Neural cell (in vitro differentiated cells): ENCODE results near the gene SLC66A1. TPM values are rescaled to one million over a fixed set of nuclear protein-coding genes. Genes with fewer than 3 reads are reported as not detected.

Experiments
- H2AFZ ChIP-seq: fragments of 200-600, 300-800 bp; sonication (generic), shearing (Covaris generic); 2 replicates; pipeline ENCODE4 v1.6.0; 2014; ENCODE audit warnings: low read depth, mild to moderate bottlenecking, antibody characterized with exemption, low read length, moderate library complexity
- H3F3A ChIP-seq: fragments of 200-600 bp; shearing (Covaris generic); 2 replicates; pipeline ENCODE4 v1.6.1; 2016; ENCODE audit warnings: mild to moderate bottlenecking, moderate library complexity, mixed read lengths, antibody characterized with exemption, low read length; ENCODE audit not compliant: insufficient read depth, poor library complexity, severe bottlenecking
- H3K27ac ChIP-seq: fragments of 200-600, 300-800 bp; sonication (generic), shearing (Covaris generic); 2 replicates; pipeline ENCODE4 v1.5.1; 2014; ENCODE audit warnings: mild to moderate bottlenecking, low read length, moderate library complexity
- H3K27me3 ChIP-seq: fragments of 300-800, 200-600 bp; sonication (generic), shearing (Covaris generic); 2 replicates; pipeline ENCODE4 v1.6.0; 2014; ENCODE audit warnings: mild to moderate bottlenecking, low read depth, low read length, moderate library complexity; ENCODE audit not compliant: insufficient read depth
- H3K36me3 ChIP-seq: fragments of 300-800, 200-600 bp; sonication (generic), shearing (Covaris generic); 2 replicates; pipeline ENCODE4 v1.5.1; 2014; ENCODE audit warnings: mild to moderate bottlenecking, antibody characterized with exemption, low read length, moderate library complexity; ENCODE audit not compliant: insufficient read depth
- H3K4me2 ChIP-seq: fragments of 300-800, 200-600 bp; sonication (generic), shearing (Covaris generic); 2 replicates; pipeline ENCODE4 v1.6.0; 2014; ENCODE audit warnings: mild to moderate bottlenecking, low read length
- H3K4me3 ChIP-seq: fragments of 300-800, 200-600 bp; sonication (generic), shearing (Covaris generic); 2 replicates; pipeline ENCODE4 v1.5.1; 2014; ENCODE audit warnings: mild to moderate bottlenecking, low read length, moderate library complexity
- H3K79me2 ChIP-seq: fragments of 200-600 bp; shearing (Covaris generic); replicated peaks from 2 replicates; pipeline ENCODE4 v1.6.0; 2014; ENCODE audit warnings: mild to moderate bottlenecking, low read length, moderate library complexity; ENCODE audit not compliant: insufficient read depth
- H3K9ac ChIP-seq: fragments of 300-800, 200-600 bp; sonication (generic), shearing (Covaris generic); 2 replicates; pipeline ENCODE4 v1.6.1; 2016; ENCODE audit warnings: mild to moderate bottlenecking, low read length, mixed read lengths
- H3K9me2 ChIP-seq: fragments of 200-600 bp; shearing (Covaris generic); 2 replicates; pipeline ENCODE4 v1.6.1; 2016; ENCODE audit warnings: mild to moderate bottlenecking, low read length, mixed read lengths; ENCODE audit not compliant: insufficient read depth
- H3K9me3 ChIP-seq: fragments of 200-600, 300-800 bp; sonication (generic), shearing (Covaris generic); 2 replicates; pipeline ENCODE4 v1.6.1; 2016; ENCODE audit warnings: mild to moderate bottlenecking, mixed run types, low read length, moderate library complexity, mixed read lengths
- H4K20me1 ChIP-seq: fragments of 200-600 bp; shearing (Covaris generic); 2 replicates; pipeline ENCODE4 v1.6.1; 2016; ENCODE audit warnings: mild to moderate bottlenecking, mixed run types; ENCODE audit not compliant: insufficient read depth
- CTCF ChIP-seq: fragments of 450-650 bp; IDR thresholded peaks from 2 replicates; pipeline ENCODE4 v1.5.1; 2014; ENCODE audit warnings: antibody characterized with exemption, mild to moderate bottlenecking, moderate library complexity; ENCODE audit not compliant: poor library complexity, severe bottlenecking
- EP300 ChIP-seq: fragments of 450-650 bp; conservative IDR thresholded peaks from 2 replicates; pipeline ENCODE4 v1.6.1; 2014; ENCODE audit warnings: antibody characterized with exemption, mild to moderate bottlenecking, moderate library complexity; ENCODE audit not compliant: poor library complexity, severe bottlenecking
- EZH2 ChIP-seq: fragments of 200-600, 300-800 bp; shearing (Covaris generic), sonication (generic); IDR thresholded peaks from 2 replicates; pipeline ENCODE4 v1.6.1; 2014; ENCODE audit warnings: antibody characterized with exemption, low read length, borderline replicate concordance, mild to moderate bottlenecking; ENCODE audit not compliant: insufficient read depth, poor library complexity, severe bottlenecking
- MXI1 ChIP-seq: fragments of 450-650 bp; conservative IDR thresholded peaks from 2 replicates; pipeline ENCODE4 v1.6.1; 2014; ENCODE audit warnings: antibody characterized with exemption, mild to moderate bottlenecking; ENCODE audit not compliant: poor library complexity, severe bottlenecking
- POLR2AphosphoS5 ChIP-seq: IDR thresholded peaks from 2 replicates; pipeline ENCODE4 v1.6.1; 2012
- RAD21 ChIP-seq: fragments of 450-650 bp; conservative IDR thresholded peaks from 2 replicates; pipeline ENCODE4 v1.6.1; 2014; ENCODE audit warnings: antibody characterized with exemption, mild to moderate bottlenecking, moderate library complexity
- REST ChIP-seq: IDR thresholded peaks from 2 replicates; pipeline ENCODE4 v1.6.1; 2012; ENCODE audit warnings: borderline replicate concordance
- SMC3 ChIP-seq: fragments of 450-650 bp; conservative IDR thresholded peaks from 2 replicates; pipeline ENCODE4 v1.6.1; 2014; ENCODE audit warnings: antibody characterized with exemption, mild to moderate bottlenecking, moderate library complexity; ENCODE audit not compliant: poor library complexity
- TAF1 ChIP-seq: IDR thresholded peaks from 2 replicates; pipeline ENCODE4 v1.6.1; 2012; ENCODE audit warnings: low read depth
- polyA plus RNA-seq: library from polyadenylated mRNA; depleted of rRNA; stranded (reverse); fragments of >200 nt; gene quantifications from 2 replicates; pipeline ENCODE4 v1.2.3, GENCODE V29; 2014

SLC66A1 gene
- polyA plus RNA-seq, 1 donor from 2014 or later = 31.8 TPM

- no peak overlapping the region for H3K9ac ChIP-seq
- H3K9me2 ChIP-seq = no peaks in the 10 kb centered on the region
- no peaks in the 10 kb centered on the region for H4K20me1 ChIP-seq
- H3K27ac ChIP-seq = no peak overlapping the region
- no peak overlapping the region for H3K4me2 ChIP-seq
- no peak overlapping the region for H3K4me3 ChIP-seq
- H2AFZ ChIP-seq = no peak overlapping the region
- H3K79me2 ChIP-seq = no peaks in the 10 kb centered on the region
- no peaks in the 10 kb centered on the region for H3K27me3 ChIP-seq
- H3K36me3 ChIP-seq = no peaks in the 10 kb centered on the region
- TF ChIP-seq EZH2 (no peak), REST (no peak), EP300 (no peak), TAF1 (no peak), POLR2AphosphoS5 (no peak), CTCF (no peak), RAD21 (no peak), SMC3 (no peak), MXI1 (no peak)
- H3F3A ChIP-seq = no peaks in the 10 kb centered on the region
- no peaks in the 10 kb centered on the region for H3K9me3 ChIP-seq
These were observed 8.9 kb downstream of the SLC66A1 start for GRCh38 chr1:19321071-19321470.

GRCh38 chr1:19322481-19322880 is 10.4 kb downstream of the SLC66A1 start:
- H3K79me2 ChIP-seq = no peaks in the 10 kb centered on the region
- no peaks in the 10 kb centered on the region for H3K27me3 ChIP-seq
- H3K4me2 ChIP-seq = no peak overlapping the region
- H3F3A ChIP-seq = no peaks in the 10 kb centered on the region
- H3K9me3 ChIP-seq = no peaks in the 10 kb centered on the region
- no peak overlapping the region for H2AFZ ChIP-seq
- no peak overlapping the region for H3K4me3 ChIP-seq
- no peak overlapping the region for H3K27ac ChIP-seq
- no peaks in the 10 kb centered on the region for H4K20me1 ChIP-seq
- TF ChIP-seq SMC3 (no peak), CTCF (no peak), REST (no peak), EP300 (no peak), MXI1 (no peak), EZH2 (no peak), RAD21 (no peak), TAF1 (no peak), POLR2AphosphoS5 (no peak)
- H3K9me2 ChIP-seq = no peaks in the 10 kb centered on the region
- H3K36me3 ChIP-seq = no peaks in the 10 kb centered on the region
- H3K9ac ChIP-seq = no peak overlapping the region
